HG02973 (cell line): ENCODE data around the gene PARP3.

Experiments used
- ATAC-seq: cut with Tn5 transposase; IDR thresholded peaks from one replicate; pipeline ENCODE4 v1.9.1; 2021; ENCODE audit warnings: moderate library complexity; ENCODE audit not compliant: unreplicated experiment

PARP3 gene

GRCh38 chr3:51947215-51947900 lies 5.2 kb downstream of the PARP3 start:
- ATAC-seq = no peak

GRCh38 chr3:51948016-51948580 lies 5.9 kb downstream of the PARP3 start:
- ATAC-seq = no peak

GRCh38 chr3:51949121-51949520 lies 7.0 kb downstream of the PARP3 start:
- ATAC-seq = no peak

GRCh38 chr3:51950899-51951298 lies 8.7 kb downstream of the PARP3 start:
- no peak for ATAC-seq

GRCh38 chr3:51953445-51953844 lies 11.3 kb downstream of the PARP3 start:
- no peak for ATAC-seq

GRCh38 chr3:51954105-51954504 lies 11.9 kb downstream of the PARP3 start:
- no peak for ATAC-seq

GRCh38 chr3:51954713-51955112 lies 12.6 kb downstream of the PARP3 start:
- ATAC-seq = no peak

GRCh38 chr3:51955175-51955892 lies 13.2 kb downstream of the PARP3 start, which contains the start of gene GPR62:
TSS of gene GPR62 (plus strand) at chr3:51955381. CDS start at chr3:51955653, 272 bp downstream.
- no peak for ATAC-seq

GRCh38 chr3:51955893-51956770 lies 14.0 kb downstream of the PARP3 start:
- no peak for ATAC-seq

GRCh38 chr3:51957520-51958205 lies 15.5 kb downstream of the PARP3 start:
- ATAC-seq = no peak

- no peak for ATAC-seq
These were observed 16.7 kb downstream of the PARP3 start for GRCh38 chr3:51958603-51959521.

- no peak for ATAC-seq
These were observed 17.5 kb downstream of the PARP3 start for GRCh38 chr3:51959651-51960050.

GRCh38 chr3:51960386-51960785 lies 18.2 kb downstream of the PARP3 start:
- no peak for ATAC-seq

- ATAC-seq = no peak
These were observed 18.8 kb downstream of the PARP3 start for GRCh38 chr3:51961011-51961410.

- ATAC-seq = no peak
These were observed 19.7 kb downstream of the PARP3 start for GRCh38 chr3:51961602-51962569.

GRCh38 chr3:51962854-51963530 lies 20.8 kb downstream of the PARP3 start:
- ATAC-seq = no peak

- no peak for ATAC-seq
These were observed 21.8 kb downstream of the PARP3 start for GRCh38 chr3:51963951-51964451.

GRCh38 chr3:51964521-51964920 lies 22.4 kb downstream of the PARP3 start:
- no peak for ATAC-seq
